GM12875 (cell line): ENCODE results near the gene DOLK.

Source experiments
- H3K4me3 ChIP-seq: one replicate; pipeline ENCODE4 v1.5.1; 2011; ENCODE audit warnings: low read depth, low read length, control low read depth
- CTCF ChIP-seq: IDR thresholded peaks from 2 replicates; pipeline ENCODE4 v1.5.1; 2011; ENCODE audit warnings: low read depth, mild to moderate bottlenecking, control low read depth, inconsistent platforms, low read length, moderate library complexity, borderline replicate concordance; ENCODE audit not compliant: insufficient read depth

DOLK gene

GRCh38 chr9:128947527-128948301 is at the start of gene DOLK, which contains the start of gene NUP188:
Gene DOLK (minus strand): TSS chr9:128947603. CDS start chr9:128947303, 300 bp downstream.
Gene NUP188 (plus strand): TSS chr9:128947699. CDS start chr9:128947720, 21 bp downstream.
- peak within 1 kb of the TSS; percentile 96 for H3K4me3 ChIP-seq
- TF ChIP-seq CTCF: no peak

- no peak for TF ChIP-seq CTCF
- H3K4me3 ChIP-seq: no peak overlapping the region
Observed at GRCh38 chr9:128995791-128996190, 48.4 kb upstream of the DOLK start.

GRCh38 chr9:128992995-128993394 is 45.6 kb upstream of the DOLK start:
- H3K4me3 ChIP-seq: no peak overlapping the region
- no peak for TF ChIP-seq CTCF

- H3K4me3 ChIP-seq: no peak overlapping the region
- no peak for TF ChIP-seq CTCF
Observed at GRCh38 chr9:128987805-128988204, 40.4 kb upstream of the DOLK start.

- no peak overlapping the region for H3K4me3 ChIP-seq
- no peak for TF ChIP-seq CTCF
Observed at GRCh38 chr9:128986671-128987070, 39.3 kb upstream of the DOLK start.

- TF ChIP-seq CTCF: no peak
- H3K4me3 ChIP-seq: no peak overlapping the region
Observed at GRCh38 chr9:128983536-128983935, 36.1 kb upstream of the DOLK start.

GRCh38 chr9:128979111-128979510 is 31.7 kb upstream of the DOLK start:
- H3K4me3 ChIP-seq: no peak overlapping the region
- no peak for TF ChIP-seq CTCF
